NCI-H69 (cell line): ENCODE measurements around the gene MEIOB.
"Not testable (repeated sequence)": the region's sequence is repeated elsewhere in the genome, so short reads cannot be mapped to it uniquely, and the experiment has no call there.

Experiments used
- DNase-seq: peaks from one replicate; lab custom pipeline; 2025; lab: John Stamatoyannopoulos, UW

The MEIOB gene

DNA sequence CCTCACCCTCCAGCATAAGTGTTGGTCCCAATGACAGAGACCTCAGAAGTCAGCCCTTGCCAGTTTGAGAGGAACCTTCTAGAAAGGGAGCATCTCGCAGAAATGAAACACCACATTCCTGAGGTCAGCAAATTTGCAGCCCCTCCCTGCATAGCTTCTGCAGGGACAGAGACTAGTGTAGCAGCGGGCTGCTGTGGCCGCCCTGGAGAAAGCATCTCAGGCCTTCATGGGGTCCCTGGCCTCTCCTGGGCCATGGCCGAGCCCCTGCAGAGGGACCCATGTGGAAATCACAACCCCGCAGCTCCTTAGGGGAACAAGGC lies 34.8 kb upstream of the MEIOB start:
- no peak for DNase-seq

GRCh38 chr16:1906055-1906845 lies 34.3 kb upstream of the MEIOB start:
- peak; percentile 73 for DNase-seq

DNA sequence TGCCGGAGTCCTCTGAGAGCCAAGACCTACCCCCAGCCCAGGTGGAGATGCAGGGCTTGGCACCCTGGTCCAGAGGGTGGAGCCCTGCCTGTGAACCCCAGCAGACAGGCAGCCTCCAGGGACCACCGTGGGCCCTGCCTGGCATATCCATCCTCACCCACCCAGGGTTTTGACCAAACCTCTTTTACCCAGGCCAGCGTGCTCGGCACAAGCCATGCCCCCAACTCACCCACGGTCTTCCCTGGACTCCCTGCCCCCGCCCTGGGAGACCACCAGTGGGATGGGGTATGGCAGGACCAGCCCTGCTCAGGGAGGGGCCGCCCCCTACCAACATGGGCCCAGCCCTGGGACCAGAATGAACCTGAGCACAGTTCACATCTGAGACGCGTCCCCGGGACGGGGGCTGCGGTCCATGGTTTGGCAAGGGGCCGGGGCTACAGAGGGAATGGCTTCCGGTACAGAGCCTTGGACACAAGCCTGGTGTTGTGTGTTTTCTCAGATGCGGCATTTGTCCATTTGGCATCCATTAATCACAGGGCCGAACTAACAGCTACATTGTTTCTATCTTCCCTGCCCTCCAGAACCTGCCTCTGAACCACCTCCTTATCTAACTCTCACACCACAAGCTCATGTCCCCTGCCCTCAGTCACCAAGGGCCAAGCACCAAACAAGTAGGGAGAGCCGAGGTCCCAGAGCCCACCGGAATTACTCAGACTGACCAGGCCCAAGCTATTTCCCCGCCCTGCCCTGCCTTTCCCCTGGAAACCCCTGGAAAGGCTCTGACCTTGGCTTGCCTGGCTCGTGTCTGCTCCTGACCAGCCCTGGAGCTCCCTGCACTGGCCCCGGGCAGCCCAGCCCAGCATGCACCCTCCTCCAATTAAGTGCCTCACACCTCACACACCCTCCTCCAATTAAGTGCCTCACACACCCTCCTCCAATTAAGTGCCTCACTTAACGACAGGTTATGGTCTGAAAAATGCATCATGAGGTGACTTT lies 32.2 kb upstream of the MEIOB start:
- DNase-seq, result peak; percentile 82

GRCh38 chr16:1903220-1903574 lies 31.2 kb upstream of the MEIOB start:
- no peak for DNase-seq

GRCh38 chr16:1902547-1903219 lies 30.7 kb upstream of the MEIOB start:
- no peak for DNase-seq

DNA sequence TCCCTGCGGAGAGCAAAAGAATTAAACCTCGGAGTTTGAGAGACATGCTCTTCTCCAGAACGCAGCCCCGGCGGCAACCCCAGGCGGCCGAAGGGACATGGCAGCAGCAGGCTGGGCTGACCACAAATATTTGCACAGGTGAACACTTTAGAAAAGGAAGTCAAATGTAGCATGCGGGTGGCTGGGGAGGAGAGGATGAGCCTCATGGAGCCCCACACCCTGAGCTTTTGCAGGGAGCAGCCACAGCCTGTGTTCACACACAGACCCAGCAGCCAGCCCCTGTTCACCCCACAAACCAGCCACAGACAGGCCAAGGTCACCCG lies 28.4 kb upstream of the MEIOB start:
- DNase-seq, result peak; percentile 98

- DNase-seq, result peak; percentile 98
Measured at GRCh38 chr16:1899641-1900451, 27.9 kb upstream of the MEIOB start.

- not testable (repeated sequence) for DNase-seq
Measured at GRCh38 chr16:1897692-1898091, 25.7 kb upstream of the MEIOB start.

DNA sequence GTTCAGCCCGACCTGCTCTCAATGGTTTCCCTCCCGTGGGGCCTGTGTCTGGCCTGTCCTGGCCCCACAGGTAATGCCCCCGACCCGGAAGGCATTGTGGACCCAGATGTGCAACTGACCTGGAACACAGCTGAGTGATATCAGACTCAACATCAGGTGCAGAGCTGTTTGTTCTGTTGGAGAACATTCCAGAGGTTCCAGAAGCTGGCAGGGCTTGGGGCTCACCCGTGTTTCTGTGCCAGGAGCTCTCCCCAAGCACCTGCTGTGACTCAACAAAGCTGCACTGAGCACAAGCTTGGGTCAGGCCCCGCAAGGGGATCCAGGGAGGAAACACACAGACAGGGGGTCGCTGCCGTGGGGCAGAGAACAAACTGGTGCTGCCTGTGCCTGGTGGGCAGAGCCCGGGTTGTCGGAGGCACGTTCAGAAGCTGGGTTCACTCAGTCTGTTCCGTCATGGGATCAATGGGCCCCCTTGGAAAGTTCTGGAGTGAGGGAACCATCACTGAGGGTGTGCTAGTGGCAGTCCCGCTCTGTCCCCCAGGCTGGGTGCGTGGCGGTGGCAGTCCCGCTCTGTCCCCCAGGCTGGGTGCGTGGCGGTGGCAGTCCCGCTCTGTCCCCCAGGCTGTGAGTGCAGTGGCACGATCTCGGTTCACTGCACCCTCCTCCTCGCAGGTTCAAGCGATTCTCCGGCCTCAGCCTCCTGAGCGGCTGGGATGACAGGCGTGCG lies 24.1 kb upstream of the MEIOB start:
- DNase-seq, result peak; percentile 34

DNA sequence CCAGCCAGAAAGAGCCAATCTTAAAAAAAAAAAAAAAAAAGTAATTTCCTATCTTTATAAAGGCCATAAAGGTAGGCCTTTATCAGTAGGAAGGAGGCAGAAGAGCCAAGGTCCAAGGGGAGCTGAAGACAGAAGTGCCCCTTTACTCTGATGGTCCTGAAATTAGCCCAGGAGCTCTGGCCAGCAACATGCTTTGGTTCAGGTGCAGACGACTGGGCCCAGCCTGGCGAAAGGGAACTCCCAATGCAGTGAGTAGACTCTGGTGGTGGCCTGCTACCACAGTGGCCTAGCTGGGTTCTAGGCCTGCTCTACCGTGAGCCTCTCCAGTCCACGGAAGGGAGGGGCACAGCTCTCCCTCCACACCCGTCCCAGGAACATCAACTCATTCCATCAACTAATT lies 23.1 kb upstream of the MEIOB start:
- DNase-seq, result no peak

GRCh38 chr16:1890708-1891050 lies 18.7 kb upstream of the MEIOB start:
- DNase-seq, result peak; percentile 39

DNA sequence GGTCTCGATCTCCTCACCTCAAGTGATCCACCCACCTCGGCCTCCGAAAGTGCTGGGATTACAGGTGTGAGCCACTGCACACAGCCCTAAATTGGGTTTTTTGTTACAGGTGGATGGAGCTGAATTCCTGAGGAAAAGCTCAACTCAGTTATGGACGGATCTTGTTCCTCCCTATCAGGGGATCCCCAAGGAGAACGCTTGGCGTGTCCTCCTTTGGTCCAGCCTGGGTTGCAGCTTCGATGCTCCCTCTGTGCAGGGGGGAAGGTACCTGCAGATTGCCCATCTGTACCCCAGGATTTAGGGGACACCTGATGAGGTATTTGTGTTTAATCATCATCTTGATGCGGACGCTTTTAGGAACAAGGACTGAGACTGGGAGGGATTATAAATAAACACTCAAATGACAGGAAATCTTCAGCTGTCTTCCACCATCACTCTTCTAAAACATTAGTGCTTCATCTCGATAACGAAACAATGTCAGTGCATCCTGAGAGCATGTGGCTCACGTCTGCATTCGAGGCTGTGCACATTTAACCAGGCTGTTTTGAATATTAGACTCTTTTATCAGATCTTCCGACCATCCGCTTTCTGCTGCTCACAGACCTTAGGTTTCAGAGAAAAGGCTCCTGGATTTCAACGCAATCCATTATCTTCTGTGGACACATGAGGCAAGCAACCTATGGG lies 18.2 kb upstream of the MEIOB start:
- DNase-seq, result no peak

DNA sequence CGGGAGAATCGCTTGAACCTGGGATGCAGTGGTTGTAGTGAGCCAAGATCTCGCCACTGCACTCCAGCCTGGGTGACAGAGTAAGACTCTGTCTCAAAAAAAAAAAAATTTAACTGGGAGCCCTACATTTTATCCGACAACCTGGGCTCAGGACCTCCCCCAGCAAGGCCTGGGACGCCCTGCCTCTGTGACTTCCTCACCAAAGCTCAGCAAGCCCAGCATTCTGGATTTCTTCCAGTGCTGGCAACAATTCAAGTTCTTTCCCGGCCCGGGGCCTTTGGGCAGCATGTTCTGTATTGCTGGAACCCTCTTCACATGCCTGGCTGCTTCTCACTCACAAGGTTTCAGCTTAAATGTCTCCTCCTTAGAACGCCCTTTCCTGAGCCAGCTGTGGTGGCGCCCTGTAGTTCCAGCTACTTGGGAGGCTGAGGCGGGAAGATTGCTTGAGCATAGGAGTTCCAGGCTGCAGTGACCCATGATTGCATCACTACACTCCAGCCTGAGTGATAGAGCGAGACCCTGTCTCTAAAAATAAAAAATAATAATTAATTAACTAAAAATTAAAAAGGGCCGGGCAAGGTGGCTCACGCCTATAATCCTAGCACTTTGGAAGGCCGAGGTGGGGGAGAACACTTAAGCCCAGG lies 15.9 kb upstream of the MEIOB start:
- no peak for DNase-seq

DNA sequence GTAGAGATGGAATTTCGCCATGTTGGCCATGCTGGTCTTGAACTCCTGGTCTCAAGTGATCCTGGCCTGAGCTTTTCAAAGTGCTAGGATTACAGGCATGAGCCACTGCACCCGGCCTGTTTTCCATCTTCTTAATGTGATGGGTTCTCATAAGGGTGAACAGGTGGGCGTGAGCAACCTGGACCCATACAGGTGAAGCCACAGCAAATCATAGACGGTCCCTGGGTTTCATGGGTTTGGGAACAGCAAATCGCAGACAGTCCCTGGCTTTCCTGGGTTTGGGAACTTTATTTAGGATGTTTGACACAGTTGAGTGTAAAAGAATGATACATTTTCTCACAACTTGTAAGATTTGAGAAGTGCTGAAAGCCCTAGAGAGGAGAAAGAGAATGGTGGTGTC lies 12.9 kb upstream of the MEIOB start:
- DNase-seq, result no peak

- peak; percentile 60 for DNase-seq
Measured at GRCh38 chr16:1884155-1884760, 12.3 kb upstream of the MEIOB start.

GRCh38 chr16:1881172-1881571 lies 9.2 kb upstream of the MEIOB start:
- not testable (repeated sequence) for DNase-seq

GRCh38 chr16:1879477-1879876 lies 7.5 kb upstream of the MEIOB start:
- no peak for DNase-seq

- no peak for DNase-seq
Measured at GRCh38 chr16:1878256-1878655, 6.3 kb upstream of the MEIOB start.

- DNase-seq, result peak; percentile 26
Measured at GRCh38 chr16:1877804-1878203, 5.8 kb upstream of the MEIOB start.

- no peak for DNase-seq
Measured at GRCh38 chr16:1877089-1877488, 5.1 kb upstream of the MEIOB start.
